Mesenteric fat pad (tissue), 1 donor: ENCODE results near the gene CCDC167. TPM values are rescaled to one million over a fixed set of nuclear protein-coding genes. Genes with fewer than 3 reads are reported as not detected.
A peak's percentile ranks its signal among the peaks of the same experiment; 100 is the strongest.

ENCODE experiments used
- DNase-seq: peaks from one replicate; pipeline ENCODE4 v3.0.0-alpha.2; 2020; ENCODE audit warnings: low spot score
- long read RNA-seq: library from polyadenylated mRNA; unstranded; transcript quantifications from one replicate; pipeline ENCODE4 v2.0.0, GENCODE V29; 2020
- total RNA-seq: library from RNA; stranded (reverse); fragmentation: NEBNext Ultra II Directional; extraction: Animal tissue kit (Norgen Biotek cat#: 25700); gene quantifications from one replicate; pipeline ENCODE4 v1.2.1, GENCODE V29; 2021
- donor health status: DM: yes; HTN: yes; CAD: no.

The CCDC167 gene
- total RNA-seq: 14.6 TPM
- long read RNA-seq, partial matches to known transcripts: 0 of 5 reads
- long read RNA-seq, other reads (novel, unspliced or antisense): 1 of 5 reads

- peak; percentile 96 for DNase-seq
Observed at GRCh38 chr6:37499433-37500293, at the start of gene CCDC167. Gene CCDC167 (minus strand): TSS chr6:37499893. CDS start chr6:37499863, 30 bp downstream.

- no peak for DNase-seq
Observed at GRCh38 chr6:37549154-37549553, 49.5 kb upstream of the CCDC167 start.

GRCh38 chr6:37548067-37548674, 48.5 kb upstream of the CCDC167 start:
- no peak for DNase-seq

GRCh38 chr6:37547564-37548061, 47.9 kb upstream of the CCDC167 start:
- DNase-seq: no peak

GRCh38 chr6:37546141-37546871, 46.6 kb upstream of the CCDC167 start:
- no peak for DNase-seq

GRCh38 chr6:37544530-37544929, 44.8 kb upstream of the CCDC167 start:
- DNase-seq: no peak

GRCh38 chr6:37543361-37543760, 43.7 kb upstream of the CCDC167 start:
- DNase-seq: no peak

- no peak for DNase-seq
Observed at GRCh38 chr6:37541346-37541745, 41.7 kb upstream of the CCDC167 start.

- no peak for DNase-seq
Observed at GRCh38 chr6:37540390-37540789, 40.7 kb upstream of the CCDC167 start.

- no peak for DNase-seq
Observed at GRCh38 chr6:37540029-37540352, 40.3 kb upstream of the CCDC167 start.

GRCh38 chr6:37539171-37540028, 39.7 kb upstream of the CCDC167 start:
- DNase-seq: no peak

GRCh38 chr6:37538107-37538506, 38.4 kb upstream of the CCDC167 start:
- DNase-seq: no peak

- DNase-seq: no peak
Observed at GRCh38 chr6:37537548-37537947, 37.9 kb upstream of the CCDC167 start.

GRCh38 chr6:37536491-37537190, 36.9 kb upstream of the CCDC167 start:
- no peak for DNase-seq

GRCh38 chr6:37535759-37536490, 36.2 kb upstream of the CCDC167 start:
- DNase-seq: no peak

GRCh38 chr6:37535428-37535758, 35.7 kb upstream of the CCDC167 start:
- DNase-seq: no peak

- no peak for DNase-seq
Observed at GRCh38 chr6:37534893-37535292, 35.2 kb upstream of the CCDC167 start.

- no peak for DNase-seq
Observed at GRCh38 chr6:37532122-37532521, 32.4 kb upstream of the CCDC167 start.

GRCh38 chr6:37531437-37532036, 31.8 kb upstream of the CCDC167 start:
- DNase-seq: no peak
